BJ (cell line): ENCODE measurements around the gene ZNF799. TPM values are rescaled to one million over a fixed set of nuclear protein-coding genes. Genes with fewer than 3 reads are reported as not detected.
"Not testable (repeated sequence)": the region's sequence is repeated elsewhere in the genome, so short reads cannot be mapped to it uniquely, and the experiment has no call there.

ENCODE experiments used
- CTCF ChIA-PET: fragments of 350-600 bp; formaldehyde crosslinking; extraction: SDS; loops from one replicate; lab custom pipeline; 2021; ENCODE audit warnings: antibody characterized with exemption, inconsistent platforms; lab: Yijun Ruan, JAX
- POLR2A ChIA-PET: fragments of 300-600 bp; sonication (Branson Sonifier 250); formaldehyde crosslinking; extraction: SDS; loops from one replicate; lab custom pipeline; 2021; ENCODE audit warnings: antibody characterized with exemption; lab: Charles Lee
- DNase-seq: peaks from one replicate; pipeline ENCODE4 v3.0.0-alpha.2; 2011; ENCODE audit warnings: low read depth
- H3K27me3 ChIP-seq: 2 replicates; pipeline ENCODE4 v1.6.0; 2011; ENCODE audit warnings: low read length; ENCODE audit not compliant: control insufficient read depth, insufficient read depth
- H3K36me3 ChIP-seq: 2 replicates; pipeline ENCODE4 v1.5.1; 2011; ENCODE audit warnings: low read length; ENCODE audit not compliant: control insufficient read depth, insufficient read depth
- H3K4me3 ChIP-seq: 2 replicates; pipeline ENCODE4 v1.5.1; 2011; ENCODE audit warnings: low read depth, mild to moderate bottlenecking, control low read depth, low read length
- polyA minus RNA-seq: library from RNA; depleted of rRNA, polyadenylated mRNA; stranded (reverse); fragments of >200 nt; gene quantifications from 2 replicates; pipeline ENCODE4 v1.2.3, GENCODE V29; 2011; rRNA and poly(A)+ RNA removed
- polyA plus RNA-seq: library from polyadenylated mRNA; depleted of rRNA; stranded (reverse); fragments of >200 nt; gene quantifications from 2 replicates; pipeline ENCODE4 v1.2.3, GENCODE V29; 2011; rRNA removed
- TF ChIP-seq, protein P1 (sequence below): IDR thresholded peaks from 2 replicates; pipeline ENCODE4 v1.5.1; 2011; ENCODE audit warnings: low read depth, mild to moderate bottlenecking, control low read depth, inconsistent platforms, low read length, moderate library complexity; ENCODE audit not compliant: insufficient read depth

ZNF799 gene
- polyA plus RNA-seq (0.63 and 1.3 TPM in 2 replicates), polyA minus RNA-seq (0.67 and 0.85 TPM in 2 replicates)

DNA sequence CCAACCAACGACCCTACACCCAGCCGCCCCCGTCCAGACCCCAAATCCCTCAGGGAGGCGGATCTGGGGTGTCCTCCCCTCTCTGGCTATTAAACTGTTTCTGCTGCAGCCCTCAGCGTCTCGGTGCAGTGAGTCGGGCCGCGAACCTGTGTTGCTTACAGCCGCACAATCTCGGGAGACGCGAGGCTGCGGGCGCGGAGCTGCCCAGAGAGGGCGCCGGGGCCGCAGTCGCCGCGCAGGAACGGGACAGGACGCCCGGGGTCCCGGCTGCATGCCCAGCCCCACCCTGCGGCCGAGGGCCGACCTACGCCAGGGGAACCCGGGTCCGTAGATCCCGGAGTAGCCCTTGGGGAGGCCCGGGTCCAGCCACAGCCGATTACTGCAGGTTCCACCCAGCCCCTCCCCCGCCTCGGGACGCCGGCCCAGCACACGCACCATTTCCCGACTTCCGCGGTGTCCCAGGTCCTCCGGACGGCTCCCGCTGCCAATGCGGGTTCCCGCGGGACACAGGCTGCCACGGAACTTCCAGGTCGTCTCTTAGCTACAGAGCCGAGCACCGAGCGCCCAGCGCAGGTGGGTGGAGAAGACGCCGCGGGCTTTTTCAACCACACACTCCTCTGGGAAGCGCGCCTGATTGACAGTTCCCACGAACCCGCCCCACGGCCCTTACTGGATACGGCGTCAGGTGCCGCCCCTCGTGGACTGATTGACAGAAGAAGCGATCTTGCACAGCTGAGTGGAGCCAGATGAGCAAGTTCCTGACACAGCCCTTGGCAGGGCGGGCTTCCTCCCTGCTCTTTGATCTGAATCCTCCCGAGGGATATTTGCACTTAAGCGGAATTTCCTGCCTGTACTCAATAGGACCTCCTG lies at the start of gene ZNF799:
Gene ZNF799 (minus strand): TSS at position 639 of the 870 bp plus-strand sequence. CDS start 201 bp downstream, at position 438.
- CTCF ChIA-PET = no interaction called here
- peak; percentile 81 for DNase-seq
- no peaks in the 10 kb centered on the region for H3K36me3 ChIP-seq
- TF ChIP-seq, protein P1, sequence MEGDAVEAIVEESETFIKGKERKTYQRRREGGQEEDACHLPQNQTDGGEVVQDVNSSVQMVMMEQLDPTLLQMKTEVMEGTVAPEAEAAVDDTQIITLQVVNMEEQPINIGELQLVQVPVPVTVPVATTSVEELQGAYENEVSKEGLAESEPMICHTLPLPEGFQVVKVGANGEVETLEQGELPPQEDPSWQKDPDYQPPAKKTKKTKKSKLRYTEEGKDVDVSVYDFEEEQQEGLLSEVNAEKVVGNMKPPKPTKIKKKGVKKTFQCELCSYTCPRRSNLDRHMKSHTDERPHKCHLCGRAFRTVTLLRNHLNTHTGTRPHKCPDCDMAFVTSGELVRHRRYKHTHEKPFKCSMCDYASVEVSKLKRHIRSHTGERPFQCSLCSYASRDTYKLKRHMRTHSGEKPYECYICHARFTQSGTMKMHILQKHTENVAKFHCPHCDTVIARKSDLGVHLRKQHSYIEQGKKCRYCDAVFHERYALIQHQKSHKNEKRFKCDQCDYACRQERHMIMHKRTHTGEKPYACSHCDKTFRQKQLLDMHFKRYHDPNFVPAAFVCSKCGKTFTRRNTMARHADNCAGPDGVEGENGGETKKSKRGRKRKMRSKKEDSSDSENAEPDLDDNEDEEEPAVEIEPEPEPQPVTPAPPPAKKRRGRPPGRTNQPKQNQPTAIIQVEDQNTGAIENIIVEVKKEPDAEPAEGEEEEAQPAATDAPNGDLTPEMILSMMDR = no peak
- POLR2A ChIA-PET = no interaction called here
- H3K27me3 ChIP-seq = no peaks in the 10 kb centered on the region
- H3K4me3 ChIP-seq = peak within 1 kb of the TSS; percentile 87

DNA sequence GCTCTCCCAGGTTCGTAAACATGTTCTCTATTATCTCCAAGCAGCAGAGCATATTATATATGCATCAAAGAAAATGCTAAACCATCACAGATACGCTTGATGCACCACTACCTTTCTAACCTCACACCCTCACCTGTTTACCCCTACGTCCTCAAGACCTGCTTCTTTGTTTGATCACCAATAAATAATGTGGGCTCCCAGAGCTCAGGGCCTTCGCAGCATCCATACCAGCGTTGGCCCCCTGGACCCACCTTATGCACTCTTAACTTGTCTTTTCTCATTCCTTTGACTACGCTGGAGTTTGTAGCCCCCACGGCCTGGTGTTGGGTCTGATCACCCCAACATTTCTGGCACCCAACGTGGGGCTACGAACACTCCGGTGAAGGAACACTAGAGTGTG lies 49.8 kb upstream of the ZNF799 start:
- ChIA-PET POLR2A (no interaction called here), CTCF (no interaction called here)
- Histone ChIP-seq H3K27me3 (no peaks in the 10 kb centered on the region), H3K36me3 (no peaks in the 10 kb centered on the region), H3K4me3 (no peak overlapping the region)
- DNase-seq = no peak
- TF ChIP-seq, protein P1 = no peak

DNA sequence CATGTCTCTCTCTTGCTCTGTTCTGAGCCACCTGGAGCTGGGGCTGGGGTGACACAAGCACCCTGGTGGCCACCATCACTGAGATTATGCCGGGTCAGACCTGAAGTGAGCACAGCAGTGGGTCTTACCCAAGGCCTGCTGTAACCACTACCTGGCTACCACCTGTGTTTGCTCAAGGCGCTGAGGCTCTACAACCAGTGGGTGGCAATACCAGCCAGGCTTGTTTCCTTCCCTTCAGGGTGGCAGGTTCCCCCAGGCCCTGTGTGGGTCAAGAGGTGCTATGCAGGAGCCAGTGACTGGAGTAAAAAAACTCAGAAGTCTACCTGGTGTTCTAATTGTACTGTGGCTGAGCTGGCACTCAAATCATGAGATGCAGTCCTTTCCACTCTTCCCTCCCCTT lies 47.7 kb upstream of the ZNF799 start:
- no peaks in the 10 kb centered on the region for H3K27me3 ChIP-seq
- DNase-seq = no peak
- ChIA-PET POLR2A (no interaction called here), CTCF (no interaction called here)
- no peak overlapping the region for H3K4me3 ChIP-seq
- H3K36me3 ChIP-seq = no peaks in the 10 kb centered on the region
- TF ChIP-seq, protein P1 = no peak

DNA sequence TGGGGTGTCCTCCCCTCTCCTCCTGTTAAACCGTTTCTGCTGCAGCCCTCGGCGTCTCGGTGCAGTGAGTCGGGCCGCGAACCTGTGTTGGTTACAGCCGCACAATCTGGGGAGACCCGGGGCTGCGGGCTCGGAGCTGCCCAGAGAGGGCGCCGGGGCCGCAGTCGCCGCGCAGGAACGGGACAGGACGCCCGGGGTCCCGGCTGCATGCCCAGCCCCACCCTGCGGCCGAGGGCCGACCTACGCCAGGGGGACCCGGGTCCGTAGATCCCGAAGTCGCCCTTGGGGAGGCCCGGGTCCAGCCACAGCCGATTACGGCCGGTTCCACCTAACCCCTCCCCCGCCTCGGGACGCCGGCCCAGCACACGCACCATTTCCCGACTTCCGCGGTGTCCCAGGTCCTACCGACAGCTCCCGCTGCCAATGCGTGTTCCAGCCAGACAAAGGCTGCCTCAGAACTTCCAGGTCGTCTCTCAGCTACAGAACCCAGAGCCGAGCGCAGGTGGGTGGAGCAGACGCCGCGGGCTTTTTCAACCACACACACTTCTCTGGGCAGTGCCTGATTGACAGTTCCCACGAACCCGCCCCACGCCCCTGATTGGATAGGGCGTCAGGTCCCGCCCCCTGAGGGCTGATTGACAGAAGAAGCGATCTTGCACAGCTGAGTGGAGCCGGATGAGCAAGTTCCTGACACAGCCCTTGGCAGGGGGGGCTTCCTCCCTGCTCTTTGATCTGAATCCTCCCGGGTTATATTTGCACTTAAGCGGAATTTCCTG lies 39.7 kb upstream of the ZNF799 start, which contains the start of gene ZNF443:
Gene ZNF443 (minus strand): TSS at position 481 of the 776 bp plus-strand sequence. CDS start 107 bp downstream, at position 374.
- H3K27me3 ChIP-seq = no peaks in the 10 kb centered on the region
- DNase-seq = peak; percentile 93
- TF ChIP-seq, protein P1 = no peak
- H3K36me3 ChIP-seq = no peaks in the 10 kb centered on the region
- POLR2A ChIA-PET = interaction anchor here (0.6 kb wide), 1 partner anchor 31 kb away, joined by 3 read pairs; no protein-coding TSS in a partner anchor
- H3K4me3 ChIP-seq = peak within 1 kb of the TSS; percentile 86
- CTCF ChIA-PET = interaction anchor here (0.5 to 1.4 kb wide), 3 partner anchors 11 to 185 kb away, joined by 3 to 4 read pairs (median 3); partner anchors contain the start of gene ZNF442

DNA sequence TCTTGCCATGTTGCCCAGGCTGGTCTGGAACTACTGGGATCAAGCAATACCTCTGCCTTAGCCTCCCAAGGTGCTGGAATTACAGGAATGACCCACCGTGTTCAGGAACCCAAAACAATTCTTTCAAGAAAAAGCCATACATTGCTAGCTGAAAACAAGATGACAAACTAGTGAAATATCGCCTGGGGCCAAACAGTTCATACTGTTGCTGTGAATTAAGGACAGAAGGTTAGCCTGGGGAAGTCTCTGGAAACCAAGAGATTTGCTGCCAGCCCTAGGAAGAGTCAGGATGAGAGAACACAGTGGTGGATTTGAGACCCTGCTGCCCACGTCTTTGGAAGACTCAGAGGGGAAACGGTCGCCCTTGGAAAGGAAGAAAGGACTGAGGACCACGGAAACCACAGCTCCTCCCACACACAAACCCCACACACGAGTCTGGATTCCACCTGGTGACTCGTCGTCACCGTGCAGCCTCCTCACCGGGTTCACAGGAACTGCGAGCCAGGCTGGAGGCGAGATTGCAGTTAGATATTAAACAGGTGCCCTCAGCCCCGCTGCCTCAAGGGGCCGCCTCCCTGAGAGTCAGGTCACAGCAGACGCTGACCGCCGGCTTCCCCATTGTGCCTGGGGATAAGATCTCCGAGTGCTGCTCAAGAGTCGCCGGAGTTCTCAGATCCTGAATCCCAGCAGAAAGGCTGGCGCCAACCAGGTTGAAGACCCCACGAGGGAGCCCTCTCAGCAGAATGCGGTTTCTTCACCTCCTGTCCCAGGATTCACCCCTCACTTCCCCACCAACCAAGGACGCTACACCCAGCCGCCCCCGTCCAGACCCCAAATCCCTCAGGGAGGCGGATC lies 38.8 kb upstream of the ZNF799 start:
- peak overlapping the region; percentile 86 for H3K4me3 ChIP-seq
- CTCF ChIA-PET = interaction anchor here (1.4 kb wide), 1 partner anchor 74 kb away, joined by 3 read pairs; the partner anchor contains the start of gene ZNF442
- not testable (repeated sequence) for H3K36me3 ChIP-seq, DNase-seq, H3K27me3 ChIP-seq
- POLR2A ChIA-PET = interaction anchor here (0.6 kb wide), 1 partner anchor 31 kb away, joined by 3 read pairs; no protein-coding TSS in a partner anchor

DNA sequence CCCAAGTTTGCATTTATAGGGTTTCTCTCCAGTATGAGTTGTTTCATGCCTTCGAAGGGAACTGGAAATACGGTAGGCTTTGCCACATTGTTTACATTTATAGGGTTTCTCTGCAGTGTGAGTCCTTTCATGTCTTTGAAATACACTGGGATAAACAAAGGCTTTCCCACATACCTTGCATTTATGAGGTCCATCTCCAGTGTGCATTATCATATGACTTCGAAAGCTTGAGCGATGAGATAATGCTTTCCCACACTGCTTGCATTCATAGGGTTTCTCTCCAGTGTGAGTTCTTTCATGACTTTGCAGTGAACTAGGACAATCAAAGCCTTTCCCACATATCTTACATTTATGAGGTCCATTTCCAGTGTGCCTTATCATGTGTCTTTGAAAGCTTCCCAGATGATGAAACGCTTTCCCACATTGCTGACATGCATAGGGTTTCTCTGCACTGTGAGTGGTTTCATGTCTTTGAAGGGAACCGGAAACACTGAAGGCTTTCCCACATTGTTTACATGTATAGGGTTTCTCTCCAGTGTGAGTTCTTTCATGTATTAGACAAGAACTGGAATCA lies 29.7 kb upstream of the ZNF799 start:
- DNase-seq, H3K27me3 ChIP-seq, H3K36me3 ChIP-seq, POLR2A ChIA-PET, H3K4me3 ChIP-seq, CTCF ChIA-PET: not testable (repeated sequence)
